Putamen (tissue), 1 donor: ENCODE data around the gene MAP3K3.
"Not testable (repeated sequence)": the region's sequence is repeated elsewhere in the genome, so short reads cannot be mapped to it uniquely, and the experiment has no call there.

ENCODE experiments used
- DNase-seq: peaks from one replicate; pipeline ENCODE4 v3.0.0-alpha.2; 2016; ENCODE audit warnings: low spot score

The MAP3K3 gene

GRCh38 chr17:63705657-63706056, 83.4 kb downstream of the MAP3K3 start:
- no peak for DNase-seq

- no peak for DNase-seq
Measured at GRCh38 chr17:63706336-63707082, 84.3 kb downstream of the MAP3K3 start.

GRCh38 chr17:63707151-63707550, 84.9 kb downstream of the MAP3K3 start:
- no peak for DNase-seq

- no peak for DNase-seq
Measured at GRCh38 chr17:63709110-63709509, 86.9 kb downstream of the MAP3K3 start.

GRCh38 chr17:63714550-63715277, 92.5 kb downstream of the MAP3K3 start:
- no peak for DNase-seq

- DNase-seq = no peak
Measured at GRCh38 chr17:63716426-63716825, 94.2 kb downstream of the MAP3K3 start.

GRCh38 chr17:63718988-63719387, 96.8 kb downstream of the MAP3K3 start:
- no peak for DNase-seq

GRCh38 chr17:63720194-63720593, 98.0 kb downstream of the MAP3K3 start:
- DNase-seq = not testable (repeated sequence)

- DNase-seq = no peak
Measured at GRCh38 chr17:63722403-63722802, 100.2 kb downstream of the MAP3K3 start.

- no peak for DNase-seq
Measured at GRCh38 chr17:63735691-63736090, 113.5 kb downstream of the MAP3K3 start.

GRCh38 chr17:63740464-63741142, 118.4 kb downstream of the MAP3K3 start:
- no peak for DNase-seq

- no peak for DNase-seq
Measured at GRCh38 chr17:63741143-63741407, 118.9 kb downstream of the MAP3K3 start.

GRCh38 chr17:63741408-63742173, 119.4 kb downstream of the MAP3K3 start, which contains the start of gene STRADA:
STRADA (minus strand) TSS chr17:63741799; CDS start chr17:63728369, 13,430 bp downstream.
- peak; percentile 97 for DNase-seq
